T-helper 2 cell (primary cell): ENCODE measurements around the gene NCOA6.
"Not testable (repeated sequence)": the region's sequence is repeated elsewhere in the genome, so short reads cannot be mapped to it uniquely, and the experiment has no call there.

Experiments
- DNase-seq, 5 experiments: peaks; one replicate each; pipeline versions ENCODE4 v3.0.0 to v3.0.0-alpha.2; 2012 to 2022

Gene NCOA6

GRCh38 chr20:34717230-34718095, 108.0 kb downstream of the NCOA6 start:
- DNase-seq: no peak

GRCh38 chr20:34716921-34717229, 108.6 kb downstream of the NCOA6 start:
- DNase-seq: no peak

- DNase-seq: no peak
Observed at GRCh38 chr20:34715384-34715783, 110.1 kb downstream of the NCOA6 start.

- not testable (repeated sequence) for DNase-seq
Observed at GRCh38 chr20:34713944-34714515, 111.4 kb downstream of the NCOA6 start.

GRCh38 chr20:34713194-34713943, 112.1 kb downstream of the NCOA6 start:
- DNase-seq: peak in 1 of 5 experiments; percentile 70

- peak in 1 of 5 experiments; percentile 26 for DNase-seq
Observed at GRCh38 chr20:34712525-34713192, 112.8 kb downstream of the NCOA6 start.

GRCh38 chr20:34711813-34712430, 113.5 kb downstream of the NCOA6 start:
- DNase-seq: no peak

GRCh38 chr20:34710861-34711574, 114.4 kb downstream of the NCOA6 start:
- no peak for DNase-seq

- DNase-seq: no peak
Observed at GRCh38 chr20:34710568-34710839, 114.9 kb downstream of the NCOA6 start.

GRCh38 chr20:34709831-34710567, 115.5 kb downstream of the NCOA6 start:
- DNase-seq: peak in 3 of 5 experiments; percentile 21 to 63 (median 57)

GRCh38 chr20:34709044-34709830, 116.2 kb downstream of the NCOA6 start:
- DNase-seq: peak; percentile 64 to 93 (median 78)

- peak in 4 of 5 experiments; percentile 22 to 63 (median 36) for DNase-seq
Observed at GRCh38 chr20:34708621-34709043, 116.8 kb downstream of the NCOA6 start.

GRCh38 chr20:34706912-34707784, 118.3 kb downstream of the NCOA6 start:
- no peak for DNase-seq

GRCh38 chr20:34706302-34706875, 119.1 kb downstream of the NCOA6 start:
- no peak for DNase-seq

GRCh38 chr20:34705397-34706301, 119.8 kb downstream of the NCOA6 start:
- no peak for DNase-seq

GRCh38 chr20:34705008-34705396, 120.4 kb downstream of the NCOA6 start:
- DNase-seq: no peak

GRCh38 chr20:34704177-34705007, 121.1 kb downstream of the NCOA6 start, which contains the start of gene TP53INP2:
Gene TP53INP2 (plus strand): TSS chr20:34704344. CDS start chr20:34708740, 4,396 bp downstream.
- DNase-seq: peak; percentile 68 to 93 (median 89)
